Liver (tissue), 9 donors: Measurements from ENCODE around the gene UFM1. TPM values are rescaled to one million over a fixed set of nuclear protein-coding genes. Genes with fewer than 3 reads are reported as not detected.

Experiments used
- DNase-seq: peaks from one replicate; pipeline ENCODE4 v3.0.0-alpha.2; 2017; ENCODE audit warnings: low spot score
- H3K27ac ChIP-seq, 2 donors: one replicate each; pipeline ENCODE4 v1.7.0; 2013; ENCODE audit warnings: inconsistent platforms in 2 of 2, low read length in 2 of 2, control low read depth in 1 of 2, low read depth in 1 of 2, mild to moderate bottlenecking in 1 of 2
- H3K27me3 ChIP-seq, 4 donors: one replicate each; pipeline versions ENCODE4 v1.6.1 to v1.7.0; 2013; ENCODE audit warnings: low read length in 3 of 4, inconsistent platforms in 1 of 4, mild to moderate bottlenecking in 1 of 4, moderate library complexity in 1 of 4; ENCODE audit not compliant: control insufficient read depth in 4 of 4, insufficient read depth in 4 of 4
- H3K36me3 ChIP-seq, 4 donors: one replicate each; pipeline versions ENCODE4 v1.6.1 to v1.7.0; 2013; ENCODE audit warnings: low read length in 3 of 4, mild to moderate bottlenecking in 3 of 4, low read depth in 1 of 4, moderate library complexity in 1 of 4; ENCODE audit not compliant: control insufficient read depth in 4 of 4, insufficient read depth in 3 of 4
- H3K4me1 ChIP-seq, 4 donors: one replicate each; pipeline versions ENCODE4 v1.6.1 to v1.7.0; 2013; ENCODE audit warnings: low read length in 3 of 4, mild to moderate bottlenecking in 3 of 4, moderate library complexity in 1 of 4; ENCODE audit not compliant: control insufficient read depth in 4 of 4, insufficient read depth in 4 of 4
- H3K4me3 ChIP-seq, 3 donors: one replicate each; pipeline versions ENCODE4 v1.6.1 to v1.7.0; 2013; ENCODE audit warnings: low read length in 3 of 3, control low read depth in 1 of 3, low read depth in 1 of 3, mild to moderate bottlenecking in 1 of 3
- H3K9ac ChIP-seq, 2 donors: one replicate each; pipeline ENCODE4 v1.7.0; 2013; ENCODE audit warnings: low read length in 2 of 2, mild to moderate bottlenecking in 2 of 2, moderate library complexity in 2 of 2, control low read depth in 1 of 2, low read depth in 1 of 2
- H3K9me3 ChIP-seq, 4 donors: one replicate each; pipeline versions ENCODE4 v1.6.1 to v1.7.0; 2013; ENCODE audit warnings: low read length in 3 of 4; ENCODE audit not compliant: control insufficient read depth in 4 of 4
- ATF3 ChIP-seq: IDR thresholded peaks from 2 replicates; pipeline ENCODE4 v1.6.1; 2016; ENCODE audit warnings: antibody characterized with exemption
- CTCF ChIP-seq: fragments of 150-350 bp; IDR thresholded peaks from 2 replicates; pipeline ENCODE4 v1.5.1; 2017; ENCODE audit warnings: improper control_type of control experiment, low read depth, low read length; ENCODE audit not compliant: missing input control
- EGR1 ChIP-seq, 2 donors: IDR thresholded peaks; 2 replicates each; pipeline ENCODE4 v1.6.1; 2016 to 2018; ENCODE audit warnings: antibody characterized with exemption in 2 of 2, low read depth in 2 of 2
- FOXA1 ChIP-seq: IDR thresholded peaks from 2 replicates; pipeline ENCODE4 v1.6.1; 2016; ENCODE audit warnings: antibody characterized with exemption
- GABPA ChIP-seq, 2 donors: IDR thresholded peaks in 1 of 2; conservative IDR thresholded peaks in 1 of 2; 2 replicates each; pipeline ENCODE4 v1.6.1; 2016; ENCODE audit warnings: antibody characterized with exemption in 2 of 2, mild to moderate bottlenecking in 1 of 2, moderate library complexity in 1 of 2
- HNF4G ChIP-seq: IDR thresholded peaks from 2 replicates; pipeline ENCODE4 v1.6.1; 2016; ENCODE audit warnings: antibody characterized with exemption
- JUND ChIP-seq, 2 donors: IDR thresholded peaks; 2 replicates each; pipeline ENCODE4 v1.6.1; 2016; ENCODE audit warnings: antibody characterized with exemption in 2 of 2
- MAX ChIP-seq: IDR thresholded peaks from 2 replicates; pipeline ENCODE4 v1.6.1; 2016; ENCODE audit warnings: antibody characterized with exemption
- NR2F2 ChIP-seq: IDR thresholded peaks from 2 replicates; pipeline ENCODE4 v1.6.1; 2016; ENCODE audit warnings: antibody characterized with exemption
- RAD21 ChIP-seq, 2 donors: IDR thresholded peaks; 2 replicates each; pipeline ENCODE4 v1.6.1; 2016; ENCODE audit warnings: antibody characterized with exemption in 2 of 2, mild to moderate bottlenecking in 2 of 2
- REST ChIP-seq: IDR thresholded peaks from 2 replicates; pipeline ENCODE4 v1.6.1; 2016; ENCODE audit warnings: antibody characterized with exemption, mild to moderate bottlenecking
- RXRA ChIP-seq, 2 donors: IDR thresholded peaks; 2 replicates each; pipeline ENCODE4 v1.6.1; 2017 to 2018; ENCODE audit warnings: antibody characterized with exemption in 2 of 2, mild to moderate bottlenecking in 1 of 2
- SP1 ChIP-seq: IDR thresholded peaks from 2 replicates; pipeline ENCODE4 v1.6.1; 2018; ENCODE audit warnings: antibody characterized with exemption, mild to moderate bottlenecking
- TAF1 ChIP-seq: conservative IDR thresholded peaks from 2 replicates; pipeline ENCODE4 v1.6.1; 2016; ENCODE audit warnings: antibody characterized with exemption, mild to moderate bottlenecking
- YY1 ChIP-seq: IDR thresholded peaks from 2 replicates; pipeline ENCODE4 v1.6.1; 2016; ENCODE audit warnings: antibody characterized with exemption, mild to moderate bottlenecking
- WGBS: extraction: QIAGEN DNeasy Blood & Tissue Kit; methylation state at CpG from one replicate; pipeline ENCODE4 v1.1.7; 2013; 5-methylcytosine and 5-hydroxymethylcytosine counted together
- polyA plus RNA-seq, 2 donors: library from polyadenylated mRNA; stranded (reverse) in 1 of 2; unstranded in 1 of 2; fragments of 200-250 nt in 1 of 2; fragments of >200 nt in 1 of 2; fragmentation: Nextera tagmentation in 1 of 2; extraction: Ambion mirVana in 1 of 2; gene quantifications; one replicate each; pipeline versions ENCODE4 v1.2.1 to v1.2.3, GENCODE V29; 2013 to 2015
- total RNA-seq, 2 donors: library from RNA; depleted of rRNA; stranded (reverse); fragments of >200 nt; gene quantifications; one replicate each; pipeline ENCODE4 v1.2.3, GENCODE V29; 2014
- donor health status: healthy.
- donor health status: healthy.
- donor health status: healthy.
- donor health status: healthy.
- donor health status: healthy.

Gene UFM1
- total and polyA plus RNA-seq, 4 donors: 24.3 to 45.7 (median 32.4) TPM

- no peak for DNase-seq
- Histone ChIP-seq H3K36me3 (no peaks in the 10 kb centered on the region), H3K27me3 (peaks cover 0 to 4% (median 0%) of the 10 kb centered on the region in 4 donors), H3K9ac (no peak overlapping the region), H3K4me1 (peaks cover 0 to 5% (median 0%) of the 10 kb centered on the region in 4 donors), H3K4me3 (no peak overlapping the region), H3K27ac (no peak overlapping the region), H3K9me3 (no peaks in the 10 kb centered on the region)
- TF ChIP-seq TAF1: no peak
- no peak for TF ChIP-seq NR2F2
- 70% methylated on average over 9 of the region's 9 CpGs for WGBS
Measured at GRCh38 chr13:38385153-38385891, 35.7 kb downstream of the UFM1 start.

GRCh38 chr13:38386421-38386820 lies 36.8 kb downstream of the UFM1 start:
- Histone ChIP-seq H3K9me3 (no peaks in the 10 kb centered on the region), H3K36me3 (no peaks in the 10 kb centered on the region), H3K4me1 (peaks cover 0 to 5% (median 0%) of the 10 kb centered on the region in 4 donors), H3K27ac (no peak overlapping the region), H3K27me3 (peaks cover 0 to 4% (median 0%) of the 10 kb centered on the region in 4 donors), H3K9ac (no peak overlapping the region), H3K4me3 (no peak overlapping the region)
- DNase-seq: no peak
- no peak for TF ChIP-seq EGR1 (IDR thresholded peaks at IDR 0.05; ENCODE audit: low read depth in 2 of 2)
- TF ChIP-seq ATF3: no peak
- no peak for TF ChIP-seq NR2F2
- no peak for TF ChIP-seq SP1
- no peak for TF ChIP-seq RAD21 (IDR thresholded peaks at IDR 0.05)
- TF ChIP-seq CTCF: no peak
- TF ChIP-seq JUND (IDR thresholded peaks at IDR 0.05): no peak
- TF ChIP-seq FOXA1: no peak
- no peak for TF ChIP-seq MAX
- no peak for TF ChIP-seq HNF4G
- TF ChIP-seq TAF1: no peak
- WGBS: 84% methylated on average over 1 of the region's 1 CpG

- TF ChIP-seq RAD21 (IDR thresholded peaks at IDR 0.05) (no peak), SP1 (no peak), MAX (no peak), GABPA (IDR thresholded peaks at IDR 0.05 in 1 of 2, conservative IDR thresholded peaks at IDR 0.05 in 1 of 2) (no peak), TAF1 (no peak), FOXA1 (no peak), REST (no peak), YY1 (no peak), RXRA (IDR thresholded peaks at IDR 0.05) (no peak), EGR1 (IDR thresholded peaks at IDR 0.05; ENCODE audit: low read depth in 2 of 2) (no peak), CTCF (no peak), JUND (IDR thresholded peaks at IDR 0.05) (no peak), NR2F2 (no peak)
- H3K36me3 ChIP-seq: no peaks in the 10 kb centered on the region
- WGBS: 92% methylated on average over 2 of the region's 2 CpGs
- no peaks in the 10 kb centered on the region for H3K4me1 ChIP-seq
- DNase-seq: no peak
- H3K27me3 ChIP-seq: no peaks in the 10 kb centered on the region
- no peak overlapping the region for H3K9ac ChIP-seq
- no peaks in the 10 kb centered on the region for H3K9me3 ChIP-seq
- H3K4me3 ChIP-seq: no peak overlapping the region
- H3K27ac ChIP-seq: no peak overlapping the region
Measured at GRCh38 chr13:38391341-38391740, 41.7 kb downstream of the UFM1 start.
